Measurements from ENCODE around the gene LCN6. TPM values are rescaled to one million over a fixed set of nuclear protein-coding genes. Genes with fewer than 3 reads are reported as not detected.

Gene LCN6
- total RNA-seq, 6 experiments from 2014 or later, result 0.26 to 0.63 TPM; not detected in 4

DNA sequence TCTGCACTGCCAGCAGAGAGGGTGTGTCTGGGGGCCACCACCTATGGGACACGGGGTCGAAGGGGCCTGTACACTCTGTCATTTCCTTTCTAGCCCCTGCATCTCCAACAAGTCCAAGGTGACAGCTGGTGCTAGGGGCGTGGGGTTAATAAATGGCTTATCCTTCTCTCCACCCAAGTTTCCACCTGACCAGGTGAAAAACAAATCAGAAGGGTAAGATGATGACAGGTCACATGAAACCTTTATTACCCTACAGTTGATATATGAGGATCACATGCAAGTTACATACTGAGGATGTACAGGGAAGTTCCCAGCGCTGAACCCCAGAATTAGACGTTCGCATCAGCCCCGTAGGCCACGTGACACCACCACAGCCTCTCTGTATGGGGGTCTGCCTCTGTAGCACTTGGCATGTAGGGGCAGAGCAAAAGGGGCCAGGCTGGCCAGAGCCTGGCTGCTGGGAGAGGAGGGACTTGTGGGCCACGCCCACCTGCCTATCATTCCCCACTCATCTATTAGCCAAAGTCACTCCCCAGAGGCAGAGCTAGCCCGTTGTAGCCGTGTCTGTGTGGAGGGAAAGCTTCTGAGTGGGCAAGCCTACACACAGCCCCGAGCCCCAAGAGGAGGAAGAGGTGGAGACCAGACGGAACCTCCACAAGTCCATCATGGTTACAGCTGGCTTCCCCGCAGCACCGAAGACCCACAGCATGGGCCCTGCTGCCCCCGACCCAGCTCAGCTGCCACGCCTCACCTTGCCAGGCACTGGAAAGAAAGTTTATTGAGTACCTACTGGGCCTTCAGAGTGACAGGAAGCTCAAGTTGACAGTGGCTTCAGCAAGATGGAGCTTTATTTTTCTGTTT, 45.0 kb upstream of the LCN6 start:
- Histone ChIP-seq H3K9me3 (no peaks in the 10 kb centered on the region), H3K27ac (no peak overlapping the region), H3K27me3 (no peaks in the 10 kb centered on the region), H3K4me1 (peaks cover 0 to 25% (median 11%) of the 10 kb centered on the region in 4 donors), H3K36me3 (no peaks in the 10 kb centered on the region), H3K4me3 (no peak overlapping the region)
- no peak for ATAC-seq
- no peak for DNase-seq
- WGBS (ENCODE audit: insufficient coverage, low coverage, low lambda C conversion rate, missing lambda C conversion rate), result 88% methylated on average over 5 of the region's 17 CpGs
- TF ChIP-seq, protein P1, sequence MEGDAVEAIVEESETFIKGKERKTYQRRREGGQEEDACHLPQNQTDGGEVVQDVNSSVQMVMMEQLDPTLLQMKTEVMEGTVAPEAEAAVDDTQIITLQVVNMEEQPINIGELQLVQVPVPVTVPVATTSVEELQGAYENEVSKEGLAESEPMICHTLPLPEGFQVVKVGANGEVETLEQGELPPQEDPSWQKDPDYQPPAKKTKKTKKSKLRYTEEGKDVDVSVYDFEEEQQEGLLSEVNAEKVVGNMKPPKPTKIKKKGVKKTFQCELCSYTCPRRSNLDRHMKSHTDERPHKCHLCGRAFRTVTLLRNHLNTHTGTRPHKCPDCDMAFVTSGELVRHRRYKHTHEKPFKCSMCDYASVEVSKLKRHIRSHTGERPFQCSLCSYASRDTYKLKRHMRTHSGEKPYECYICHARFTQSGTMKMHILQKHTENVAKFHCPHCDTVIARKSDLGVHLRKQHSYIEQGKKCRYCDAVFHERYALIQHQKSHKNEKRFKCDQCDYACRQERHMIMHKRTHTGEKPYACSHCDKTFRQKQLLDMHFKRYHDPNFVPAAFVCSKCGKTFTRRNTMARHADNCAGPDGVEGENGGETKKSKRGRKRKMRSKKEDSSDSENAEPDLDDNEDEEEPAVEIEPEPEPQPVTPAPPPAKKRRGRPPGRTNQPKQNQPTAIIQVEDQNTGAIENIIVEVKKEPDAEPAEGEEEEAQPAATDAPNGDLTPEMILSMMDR (IDR thresholded peaks at IDR 0.05), result no peak
- TF ChIP-seq POLR2A (IDR thresholded peaks at IDR 0.05), result no peak
- intact Hi-C loops (cut with DNase I), result no loop called here

DNA sequence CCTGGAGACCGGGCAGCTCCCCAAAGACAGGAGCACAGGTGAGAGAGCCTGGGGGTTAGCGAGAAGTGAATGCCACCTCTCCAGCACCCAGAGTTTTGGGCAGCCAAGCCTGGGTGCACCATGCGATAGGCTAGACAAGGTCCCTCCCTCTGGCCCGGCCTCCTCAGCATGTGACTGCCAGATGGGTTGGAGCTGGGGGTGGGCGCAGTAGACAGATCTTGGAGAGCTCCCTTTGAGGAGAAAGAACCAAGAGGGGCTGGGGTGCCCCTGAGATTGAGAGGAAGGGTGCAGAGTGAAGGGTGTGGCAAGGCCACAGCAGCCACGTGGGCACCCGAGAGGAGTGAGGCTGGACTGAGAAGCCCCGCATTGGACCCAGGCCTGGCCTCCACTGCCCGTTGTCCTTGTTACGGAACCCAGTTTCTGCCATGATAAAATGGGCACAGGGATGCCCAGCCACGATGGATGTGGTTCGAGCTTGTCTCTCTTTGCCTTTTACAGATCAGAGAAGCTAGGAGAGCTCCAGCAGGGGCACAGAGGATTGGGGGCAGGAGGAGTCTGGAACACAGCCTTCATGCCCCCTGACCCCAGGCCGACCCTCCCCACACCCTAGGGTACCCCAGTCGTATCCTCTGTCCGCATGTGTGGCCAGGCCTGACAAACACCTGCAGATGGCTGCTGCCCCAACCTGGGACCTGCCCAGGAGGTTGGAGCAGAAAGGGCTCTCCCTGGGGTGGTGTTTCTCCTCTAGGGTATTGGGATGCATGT, 44.2 kb upstream of the LCN6 start:
- DNase-seq (peak in 1 of 3 donors; percentile 61), ATAC-seq (no peak)
- 70% methylated on average over 6 of the region's 15 CpGs for WGBS (ENCODE audit: insufficient coverage, low coverage, low lambda C conversion rate, missing lambda C conversion rate)
- H3K4me1 ChIP-seq, result peaks cover 0 to 33% (median 11%) of the 10 kb centered on the region in 4 donors
- intact Hi-C loops (cut with DNase I), result no loop called here
- no peak overlapping the region for H3K4me3 ChIP-seq
- H3K27ac ChIP-seq, result no peak overlapping the region
- no peaks in the 10 kb centered on the region for H3K9me3 ChIP-seq
- TF ChIP-seq, protein P1 (IDR thresholded peaks at IDR 0.05), result no peak
- TF ChIP-seq POLR2A (IDR thresholded peaks at IDR 0.05), result no peak
- H3K36me3 ChIP-seq, result no peaks in the 10 kb centered on the region
- H3K27me3 ChIP-seq, result no peaks in the 10 kb centered on the region

DNA sequence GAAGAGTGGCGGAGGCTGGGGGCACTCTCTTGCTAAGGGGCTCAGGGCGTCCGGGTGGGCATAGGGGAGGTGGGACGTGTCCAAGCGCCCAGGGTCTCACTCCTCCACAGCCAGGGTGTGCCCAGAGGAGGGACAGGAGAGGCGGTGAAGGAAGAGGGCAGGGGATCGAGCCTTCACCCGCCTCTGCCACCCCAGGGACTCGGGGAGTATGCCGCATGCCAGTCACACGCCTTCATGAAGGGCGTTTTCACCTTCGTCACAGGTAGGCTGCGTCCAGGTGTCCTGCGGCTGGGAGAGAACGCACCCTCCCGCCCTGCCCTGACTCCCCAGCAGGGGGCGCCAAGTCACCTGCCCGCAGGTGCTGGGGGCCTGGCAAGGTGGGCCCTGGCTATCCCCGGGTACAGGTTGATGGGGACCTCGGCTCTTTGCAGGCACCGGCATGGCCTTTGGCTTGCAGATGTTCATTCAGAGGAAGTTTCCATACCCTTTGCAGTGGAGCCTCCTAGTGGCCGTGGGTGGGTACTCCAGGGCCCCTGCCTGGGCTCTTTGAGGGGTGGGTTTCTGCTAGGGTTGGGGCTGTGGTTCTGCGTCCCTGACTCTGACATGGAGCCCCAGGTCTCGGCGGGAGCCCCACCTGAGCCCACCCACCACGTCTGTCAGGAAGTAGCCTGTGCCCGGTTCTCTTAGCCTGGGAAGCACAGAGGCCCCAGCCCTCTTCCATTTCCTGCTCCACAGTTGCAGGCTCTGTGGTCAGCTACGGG, 43.4 kb upstream of the LCN6 start:
- peak; percentile 22 to 34 (median 32) for ATAC-seq
- Histone ChIP-seq H3K27me3 (no peaks in the 10 kb centered on the region), H3K4me1 (peaks cover 0 to 40% (median 13%) of the 10 kb centered on the region in 4 donors), H3K27ac (peak overlapping the region; percentile 84 to 90 (median 84)), H3K4me3 (peak overlapping the region; percentile 73 to 80 (median 78)), H3K36me3 (no peaks in the 10 kb centered on the region), H3K9me3 (no peaks in the 10 kb centered on the region)
- intact Hi-C loops (cut with DNase I), result no loop called here
- TF ChIP-seq POLR2A (IDR thresholded peaks at IDR 0.05), result no peak
- TF ChIP-seq, protein P1 (IDR thresholded peaks at IDR 0.05), result peak; percentile 90 to 96 (median 92)
- WGBS (ENCODE audit: insufficient coverage, low coverage, low lambda C conversion rate, missing lambda C conversion rate), result 8% methylated on average over 15 of the region's 29 CpGs
- DNase-seq, result peak; percentile 72 to 80 (median 79)

All from right lobe of liver (tissue), 6 donors.